ENCODE data around the gene LRP1.
A peak's percentile ranks its signal among the peaks of the same experiment; 100 is the strongest.

The LRP1 gene

DNA sequence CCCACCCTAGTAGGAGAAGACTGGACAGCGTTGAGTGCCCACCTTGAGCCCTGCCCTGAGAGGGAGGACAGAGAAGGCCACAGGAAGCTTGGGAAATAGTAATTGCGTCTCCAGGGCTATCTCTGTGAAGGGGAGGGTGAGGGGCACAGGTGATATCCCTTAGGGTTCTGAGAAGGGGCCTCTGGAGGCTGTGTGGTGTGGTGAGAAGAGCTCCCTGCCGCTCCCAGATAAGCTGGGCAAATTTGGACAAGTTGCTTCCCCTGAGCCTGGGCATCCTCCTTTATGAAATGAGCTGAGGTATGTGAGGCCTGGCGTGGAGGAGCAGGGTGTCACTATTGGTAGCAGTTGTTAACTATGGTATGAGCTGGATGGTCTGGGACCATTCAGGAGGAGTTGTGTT is 42.6 kb downstream of the LRP1 start:
- TF ChIP-seq CTCF (IDR thresholded peaks at IDR 0.05; ENCODE audit: borderline replicate concordance, control extremely low read depth, extremely low read depth, insufficient read depth, missing control alignments), result no peak
- no peak for DNase-seq (ENCODE audit: low spot score)
- in situ Hi-C loops (cut with MboI; ENCODE audit: low sequenced_read_pairs, unreplicated experiment), result no loop called here

GRCh38 chr12:57171668-57172067 is 43.4 kb downstream of the LRP1 start:
- no peak for TF ChIP-seq CTCF (IDR thresholded peaks at IDR 0.05; ENCODE audit: borderline replicate concordance, control extremely low read depth, extremely low read depth, insufficient read depth, missing control alignments)
- in situ Hi-C loops (cut with MboI; ENCODE audit: low sequenced_read_pairs, unreplicated experiment), result no loop called here
- DNase-seq (ENCODE audit: low spot score), result no peak

DNA sequence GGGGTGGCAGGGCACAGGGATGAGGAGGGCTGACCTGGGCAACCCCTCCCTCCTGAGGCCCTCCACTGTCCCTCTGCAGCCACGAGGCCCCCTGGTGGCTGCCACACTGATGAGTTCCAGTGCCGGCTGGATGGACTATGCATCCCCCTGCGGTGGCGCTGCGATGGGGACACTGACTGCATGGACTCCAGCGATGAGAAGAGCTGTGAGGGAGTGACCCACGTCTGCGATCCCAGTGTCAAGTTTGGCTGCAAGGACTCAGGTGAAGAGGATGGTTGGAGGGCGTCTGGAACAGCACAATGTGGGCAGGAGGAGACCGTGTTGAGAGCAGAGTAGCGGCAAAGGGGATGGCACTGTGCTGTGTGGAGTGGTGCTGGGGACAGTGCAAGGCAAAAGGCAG is 44.8 kb downstream of the LRP1 start:
- DNase-seq (ENCODE audit: low spot score), result peak; percentile 71

DNA sequence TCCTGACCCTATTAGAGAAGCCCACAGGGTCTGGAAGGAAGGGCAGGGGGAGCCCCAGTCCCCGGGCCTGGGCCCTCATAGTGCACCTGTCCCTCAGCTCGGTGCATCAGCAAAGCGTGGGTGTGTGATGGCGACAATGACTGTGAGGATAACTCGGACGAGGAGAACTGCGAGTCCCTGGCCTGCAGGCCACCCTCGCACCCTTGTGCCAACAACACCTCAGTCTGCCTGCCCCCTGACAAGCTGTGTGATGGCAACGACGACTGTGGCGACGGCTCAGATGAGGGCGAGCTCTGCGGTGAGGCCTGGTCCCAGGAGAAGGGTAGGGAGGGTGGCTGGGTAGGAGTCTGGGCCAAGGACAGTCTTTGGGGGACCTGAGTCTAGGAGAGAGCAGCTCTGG is 45.4 kb downstream of the LRP1 start:
- no peak for DNase-seq (ENCODE audit: low spot score)
- no peak for TF ChIP-seq CTCF (IDR thresholded peaks at IDR 0.05; ENCODE audit: borderline replicate concordance, control extremely low read depth, extremely low read depth, insufficient read depth, missing control alignments)
- in situ Hi-C loops (cut with MboI; ENCODE audit: low sequenced_read_pairs, unreplicated experiment), result no loop called here

More for the DNA sequence above, 44.8 kb downstream of the LRP1 start:
- peak; percentile 57 for TF ChIP-seq CTCF (IDR thresholded peaks at IDR 0.05; ENCODE audit: borderline replicate concordance, control extremely low read depth, extremely low read depth, insufficient read depth, missing control alignments)
- in situ Hi-C loops (cut with MboI; ENCODE audit: low sequenced_read_pairs, unreplicated experiment), result no loop called here

DNA sequence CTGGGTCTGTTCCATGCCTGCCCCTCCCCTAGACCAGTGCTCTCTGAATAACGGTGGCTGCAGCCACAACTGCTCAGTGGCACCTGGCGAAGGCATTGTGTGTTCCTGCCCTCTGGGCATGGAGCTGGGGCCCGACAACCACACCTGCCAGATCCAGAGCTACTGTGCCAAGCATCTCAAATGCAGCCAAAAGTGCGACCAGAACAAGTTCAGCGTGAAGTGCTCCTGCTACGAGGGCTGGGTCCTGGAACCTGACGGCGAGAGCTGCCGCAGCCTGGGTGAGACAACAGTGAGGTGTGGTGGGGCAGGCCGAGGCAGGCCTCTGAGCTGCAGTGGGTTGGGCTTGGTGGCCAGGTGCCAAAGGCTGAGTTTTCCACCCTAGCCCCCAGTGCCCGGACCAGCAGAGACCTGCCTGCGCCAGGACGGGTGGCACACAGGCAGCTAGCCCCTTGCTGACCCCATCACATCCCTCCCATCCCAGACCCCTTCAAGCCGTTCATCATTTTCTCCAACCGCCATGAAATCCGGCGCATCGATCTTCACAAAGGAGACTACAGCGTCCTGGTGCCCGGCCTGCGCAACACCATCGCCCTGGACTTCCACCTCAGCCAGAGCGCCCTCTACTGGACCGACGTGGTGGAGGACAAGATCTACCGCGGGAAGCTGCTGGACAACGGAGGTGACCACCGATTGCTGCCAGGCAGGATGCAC is 47.3 kb downstream of the LRP1 start:
- DNase-seq (ENCODE audit: low spot score), result peak; percentile 77
- peak; percentile 72 for TF ChIP-seq CTCF (IDR thresholded peaks at IDR 0.05; ENCODE audit: borderline replicate concordance, control extremely low read depth, extremely low read depth, insufficient read depth, missing control alignments)
- in situ Hi-C loops (cut with MboI; ENCODE audit: low sequenced_read_pairs, unreplicated experiment), result loop anchor here (5.0 kb wide), 1 partner anchor 53 kb away; no protein-coding TSS in a partner anchor

DNA sequence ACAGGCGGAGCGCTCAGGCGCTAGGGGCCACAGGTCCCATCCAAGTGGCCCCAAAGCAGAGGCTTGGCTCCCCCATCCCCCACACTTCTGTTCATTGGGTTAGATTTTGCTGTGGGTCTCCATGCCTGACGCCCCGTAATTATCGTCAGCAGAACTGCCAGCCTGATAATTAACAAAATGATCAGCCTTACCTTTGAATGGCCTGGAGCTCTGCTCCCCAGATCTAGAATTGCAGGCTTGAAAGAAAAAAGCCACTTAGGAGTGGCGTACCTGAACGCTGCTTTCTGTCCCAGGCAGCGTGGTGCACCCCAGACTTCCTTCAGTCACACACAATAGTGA is 47.8 kb downstream of the LRP1 start:
- in situ Hi-C loops (cut with MboI; ENCODE audit: low sequenced_read_pairs, unreplicated experiment), result loop anchor here (5.0 kb wide), 1 partner anchor 54 kb away; no protein-coding TSS in a partner anchor
- TF ChIP-seq CTCF (IDR thresholded peaks at IDR 0.05; ENCODE audit: borderline replicate concordance, control extremely low read depth, extremely low read depth, insufficient read depth, missing control alignments), result no peak
- DNase-seq (ENCODE audit: low spot score), result no peak

Measured in GM13976 (cell line).